Mesothelial cell of epicardium (in vitro differentiated cells): Measurements from ENCODE around the gene ACCS. TPM values are rescaled to one million over a fixed set of nuclear protein-coding genes. Genes with fewer than 3 reads are reported as not detected.

ENCODE experiments used
- DNase-seq, 2 experiments: peaks; one replicate each; pipeline ENCODE4 v3.0.0; 2021; ENCODE audit warnings: low spot score in 2 of 2; ENCODE audit not compliant: unreplicated experiment in 2 of 2
- H3K27ac Mint-ChIP-seq: 2 replicates; pipeline ENCODE4 v1.8.0; 2021; ENCODE audit warnings: mixed read lengths
- H3K27me3 Mint-ChIP-seq: 2 replicates; pipeline ENCODE4 v1.8.0; 2021; ENCODE audit warnings: low read depth, mixed read lengths
- H3K36me3 Mint-ChIP-seq: 2 replicates; pipeline ENCODE4 v1.8.0; 2021; ENCODE audit warnings: mixed read lengths
- H3K4me1 Mint-ChIP-seq: 2 replicates; pipeline ENCODE4 v1.8.0; 2021; ENCODE audit warnings: mixed read lengths
- H3K4me3 Mint-ChIP-seq: 2 replicates; pipeline ENCODE4 v1.8.0; 2021; ENCODE audit warnings: mild to moderate bottlenecking, moderate library complexity, mixed read lengths
- H3K9me3 Mint-ChIP-seq: 2 replicates; pipeline ENCODE4 v1.8.0; 2021; ENCODE audit warnings: mixed read lengths
- total RNA-seq: library from RNA; stranded (reverse); gene quantifications from 3 replicates; pipeline ENCODE4 v1.2.1, GENCODE V29; 2021
- TF ChIP-seq, protein P1 (sequence below): fragments of 200-600 bp; sonication (generic); IDR thresholded peaks from one replicate; pipeline ENCODE4 v1.5.0; 2021; ENCODE audit warnings: antibody characterized with exemption; ENCODE audit not compliant: unreplicated experiment

ACCS gene
- total RNA-seq, 1 donor from 2014 or later = 58.3 TPM

DNA sequence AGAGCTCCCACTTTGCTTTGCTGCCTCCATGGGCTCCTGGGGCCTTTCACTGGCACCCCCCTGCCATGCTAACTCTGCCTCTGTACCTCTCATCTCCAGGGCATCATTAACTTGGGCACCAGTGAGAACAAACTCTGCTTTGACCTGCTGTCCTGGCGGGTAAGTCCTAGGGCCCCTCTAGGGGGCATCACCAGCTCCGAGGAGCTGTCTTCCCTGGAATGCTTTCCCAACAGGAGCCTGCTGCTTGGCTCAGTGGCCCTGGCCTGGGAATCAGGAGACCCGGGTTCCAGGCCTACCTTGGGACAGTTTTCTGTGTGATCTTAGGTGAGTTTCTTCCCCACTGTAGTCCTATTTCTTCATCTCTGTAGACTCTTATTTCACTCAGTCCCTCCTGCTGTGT lies 5.1 kb downstream of the ACCS start:
- Mint-ChIP-seq H3K9me3 (no peaks in the 10 kb centered on the region), H3K27ac (no peak overlapping the region), H3K27me3 (no peaks in the 10 kb centered on the region), H3K36me3 (peaks cover 28% of the 10 kb centered on the region), H3K4me3 (no peak overlapping the region), H3K4me1 (peaks cover 11% of the 10 kb centered on the region)
- no peak for DNase-seq
- TF ChIP-seq, protein P1, sequence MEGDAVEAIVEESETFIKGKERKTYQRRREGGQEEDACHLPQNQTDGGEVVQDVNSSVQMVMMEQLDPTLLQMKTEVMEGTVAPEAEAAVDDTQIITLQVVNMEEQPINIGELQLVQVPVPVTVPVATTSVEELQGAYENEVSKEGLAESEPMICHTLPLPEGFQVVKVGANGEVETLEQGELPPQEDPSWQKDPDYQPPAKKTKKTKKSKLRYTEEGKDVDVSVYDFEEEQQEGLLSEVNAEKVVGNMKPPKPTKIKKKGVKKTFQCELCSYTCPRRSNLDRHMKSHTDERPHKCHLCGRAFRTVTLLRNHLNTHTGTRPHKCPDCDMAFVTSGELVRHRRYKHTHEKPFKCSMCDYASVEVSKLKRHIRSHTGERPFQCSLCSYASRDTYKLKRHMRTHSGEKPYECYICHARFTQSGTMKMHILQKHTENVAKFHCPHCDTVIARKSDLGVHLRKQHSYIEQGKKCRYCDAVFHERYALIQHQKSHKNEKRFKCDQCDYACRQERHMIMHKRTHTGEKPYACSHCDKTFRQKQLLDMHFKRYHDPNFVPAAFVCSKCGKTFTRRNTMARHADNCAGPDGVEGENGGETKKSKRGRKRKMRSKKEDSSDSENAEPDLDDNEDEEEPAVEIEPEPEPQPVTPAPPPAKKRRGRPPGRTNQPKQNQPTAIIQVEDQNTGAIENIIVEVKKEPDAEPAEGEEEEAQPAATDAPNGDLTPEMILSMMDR = no peak

DNA sequence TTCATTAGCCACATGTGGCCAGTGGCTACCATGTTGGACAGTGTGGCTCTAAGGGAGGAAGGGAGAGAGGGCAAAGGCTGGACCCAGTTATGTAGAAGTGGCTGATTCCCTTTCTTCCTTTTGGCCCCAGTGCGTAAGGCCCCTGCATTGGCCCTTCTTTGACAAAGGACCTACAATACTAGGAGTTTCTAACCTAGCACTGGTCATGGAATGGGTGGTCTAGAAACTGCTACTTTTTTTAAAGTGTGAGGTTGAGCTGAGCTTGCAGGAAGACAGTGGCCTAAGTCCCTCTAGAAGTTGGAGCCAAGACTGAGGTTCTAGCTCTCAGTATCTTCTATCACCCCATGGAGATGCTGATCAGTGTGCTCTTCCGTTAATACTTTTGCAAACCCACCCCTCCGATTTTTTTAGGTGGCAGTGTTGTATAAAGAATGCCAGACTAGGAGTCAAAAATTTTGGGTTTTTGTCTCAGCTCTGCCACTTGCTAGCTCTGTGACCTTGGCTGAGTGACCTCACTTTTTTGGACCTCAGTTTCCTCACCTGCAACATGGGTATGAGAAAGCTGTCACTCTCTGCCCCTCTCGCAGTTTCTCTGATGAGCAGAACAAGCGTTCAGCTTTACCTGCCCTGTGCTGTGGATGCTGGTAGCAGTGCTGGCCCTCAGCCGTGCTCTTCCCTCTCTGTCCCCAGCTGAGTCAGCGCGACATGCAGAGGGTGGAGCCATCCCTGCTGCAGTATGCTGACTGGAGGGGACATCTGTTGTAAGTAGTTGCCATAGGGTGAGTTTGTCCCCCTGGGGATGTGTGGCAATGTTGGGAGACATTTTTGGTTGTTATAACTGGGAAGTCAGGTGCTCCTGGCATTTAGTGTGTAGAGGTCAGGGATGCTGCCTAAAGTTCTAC lies 6.9 kb downstream of the ACCS start:
- H3K4me1 Mint-ChIP-seq = no peaks in the 10 kb centered on the region
- H3K27ac Mint-ChIP-seq = no peak overlapping the region
- no peak overlapping the region for H3K4me3 Mint-ChIP-seq
- no peaks in the 10 kb centered on the region for H3K9me3 Mint-ChIP-seq
- TF ChIP-seq, protein P1 = no peak
- H3K36me3 Mint-ChIP-seq = peaks cover 31% of the 10 kb centered on the region
- no peaks in the 10 kb centered on the region for H3K27me3 Mint-ChIP-seq
- no peak for DNase-seq

DNA sequence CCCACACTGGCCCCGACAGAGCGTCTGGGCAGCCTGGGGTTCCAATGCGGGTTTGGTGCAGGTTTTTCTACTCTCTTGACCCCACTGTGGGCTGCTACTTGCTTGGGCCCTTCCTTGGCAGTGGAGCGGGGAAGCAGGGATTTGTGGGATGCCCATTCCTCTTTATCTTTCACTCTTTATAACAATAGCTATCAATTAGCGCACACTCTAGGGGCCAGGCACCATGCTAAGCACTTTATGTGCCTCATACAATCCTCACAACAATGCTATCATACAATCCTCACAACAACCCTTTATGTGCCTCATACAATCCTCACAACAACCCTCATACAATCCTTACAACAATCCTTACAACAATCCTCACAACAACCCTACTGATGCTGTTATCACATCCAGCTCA lies 12.7 kb downstream of the ACCS start:
- TF ChIP-seq, protein P1 = no peak
- DNase-seq = no peak
- Mint-ChIP-seq H3K27ac (no peak overlapping the region), H3K27me3 (no peaks in the 10 kb centered on the region), H3K4me3 (no peak overlapping the region), H3K9me3 (no peaks in the 10 kb centered on the region), H3K4me1 (peaks cover 1% of the 10 kb centered on the region), H3K36me3 (peaks cover 29% of the 10 kb centered on the region)

DNA sequence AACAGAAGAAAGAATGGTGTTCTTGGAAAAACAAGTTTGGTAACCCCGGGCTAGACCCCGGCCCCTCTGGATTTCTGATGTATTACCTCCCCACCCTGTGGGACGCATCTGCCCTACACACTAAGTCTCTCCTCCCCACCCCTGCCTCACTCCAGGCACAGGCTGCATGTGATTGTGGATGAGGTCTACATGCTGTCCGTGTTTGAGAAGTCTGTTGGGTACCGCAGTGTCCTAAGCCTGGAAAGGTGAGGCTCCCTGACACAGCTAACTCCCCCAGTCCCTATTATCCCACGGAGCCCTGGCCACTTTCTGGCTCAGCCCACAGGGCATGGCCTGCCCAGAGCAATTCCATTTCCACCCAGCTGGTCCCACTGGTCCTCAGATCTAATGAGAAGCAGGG lies 13.3 kb downstream of the ACCS start:
- H3K36me3 Mint-ChIP-seq = peaks cover 35% of the 10 kb centered on the region
- H3K4me3 Mint-ChIP-seq = no peak overlapping the region
- no peak for DNase-seq
- TF ChIP-seq, protein P1 = no peak
- no peak overlapping the region for H3K27ac Mint-ChIP-seq
- peaks cover 6% of the 10 kb centered on the region for H3K4me1 Mint-ChIP-seq
- H3K9me3 Mint-ChIP-seq = no peaks in the 10 kb centered on the region
- H3K27me3 Mint-ChIP-seq = no peaks in the 10 kb centered on the region

DNA sequence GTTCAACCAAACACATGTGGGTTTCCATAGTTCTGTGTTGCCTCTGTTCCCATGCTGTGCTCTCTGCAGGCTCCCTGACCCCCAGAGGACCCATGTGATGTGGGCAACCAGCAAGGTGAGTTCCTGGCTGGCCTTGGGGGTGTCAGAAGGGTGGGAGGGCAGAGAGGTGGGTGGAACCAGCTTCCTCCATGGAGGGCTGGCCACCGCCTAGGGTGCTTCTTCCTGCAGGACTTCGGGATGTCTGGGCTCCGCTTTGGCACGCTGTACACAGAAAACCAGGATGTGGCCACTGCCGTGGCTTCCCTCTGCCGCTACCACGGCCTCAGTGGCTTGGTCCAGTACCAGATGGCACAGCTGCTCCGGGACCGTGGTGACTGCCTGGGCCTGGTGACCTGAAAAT lies 14.9 kb downstream of the ACCS start:
- Mint-ChIP-seq H3K4me3 (no peak overlapping the region), H3K27me3 (no peaks in the 10 kb centered on the region)

More for the DNA sequence above, 14.9 kb downstream of the ACCS start:
- H3K9me3 Mint-ChIP-seq = peaks cover 6% of the 10 kb centered on the region
- H3K4me1 Mint-ChIP-seq = peaks cover 6% of the 10 kb centered on the region
- H3K27ac Mint-ChIP-seq = no peak overlapping the region
- H3K36me3 Mint-ChIP-seq = peaks cover 33% of the 10 kb centered on the region
- DNase-seq = no peak
- TF ChIP-seq, protein P1 = no peak
